Neural cell (in vitro differentiated cells): ENCODE measurements around the gene CPEB1. TPM values are rescaled to one million over a fixed set of nuclear protein-coding genes. Genes with fewer than 3 reads are reported as not detected.

Experiments
- H2AFZ ChIP-seq: fragments of 200-600, 300-800 bp; sonication (generic), shearing (Covaris generic); 2 replicates; pipeline ENCODE4 v1.6.0; 2014; ENCODE audit warnings: low read depth, mild to moderate bottlenecking, antibody characterized with exemption, low read length, moderate library complexity
- H3F3A ChIP-seq: fragments of 200-600 bp; shearing (Covaris generic); 2 replicates; pipeline ENCODE4 v1.6.1; 2016; ENCODE audit warnings: mild to moderate bottlenecking, moderate library complexity, mixed read lengths, antibody characterized with exemption, low read length; ENCODE audit not compliant: insufficient read depth, poor library complexity, severe bottlenecking
- H3K27ac ChIP-seq: fragments of 200-600, 300-800 bp; sonication (generic), shearing (Covaris generic); 2 replicates; pipeline ENCODE4 v1.5.1; 2014; ENCODE audit warnings: mild to moderate bottlenecking, low read length, moderate library complexity
- H3K27me3 ChIP-seq: fragments of 300-800, 200-600 bp; sonication (generic), shearing (Covaris generic); 2 replicates; pipeline ENCODE4 v1.6.0; 2014; ENCODE audit warnings: mild to moderate bottlenecking, low read depth, low read length, moderate library complexity; ENCODE audit not compliant: insufficient read depth
- H3K36me3 ChIP-seq: fragments of 300-800, 200-600 bp; sonication (generic), shearing (Covaris generic); 2 replicates; pipeline ENCODE4 v1.5.1; 2014; ENCODE audit warnings: mild to moderate bottlenecking, antibody characterized with exemption, low read length, moderate library complexity; ENCODE audit not compliant: insufficient read depth
- H3K4me2 ChIP-seq: fragments of 300-800, 200-600 bp; sonication (generic), shearing (Covaris generic); 2 replicates; pipeline ENCODE4 v1.6.0; 2014; ENCODE audit warnings: mild to moderate bottlenecking, low read length
- H3K4me3 ChIP-seq: fragments of 300-800, 200-600 bp; sonication (generic), shearing (Covaris generic); 2 replicates; pipeline ENCODE4 v1.5.1; 2014; ENCODE audit warnings: mild to moderate bottlenecking, low read length, moderate library complexity
- H3K79me2 ChIP-seq: fragments of 200-600 bp; shearing (Covaris generic); replicated peaks from 2 replicates; pipeline ENCODE4 v1.6.0; 2014; ENCODE audit warnings: mild to moderate bottlenecking, low read length, moderate library complexity; ENCODE audit not compliant: insufficient read depth
- H3K9ac ChIP-seq: fragments of 300-800, 200-600 bp; sonication (generic), shearing (Covaris generic); 2 replicates; pipeline ENCODE4 v1.6.1; 2016; ENCODE audit warnings: mild to moderate bottlenecking, low read length, mixed read lengths
- H3K9me2 ChIP-seq: fragments of 200-600 bp; shearing (Covaris generic); 2 replicates; pipeline ENCODE4 v1.6.1; 2016; ENCODE audit warnings: mild to moderate bottlenecking, low read length, mixed read lengths; ENCODE audit not compliant: insufficient read depth
- H3K9me3 ChIP-seq: fragments of 200-600, 300-800 bp; sonication (generic), shearing (Covaris generic); 2 replicates; pipeline ENCODE4 v1.6.1; 2016; ENCODE audit warnings: mild to moderate bottlenecking, mixed run types, low read length, moderate library complexity, mixed read lengths
- H4K20me1 ChIP-seq: fragments of 200-600 bp; shearing (Covaris generic); 2 replicates; pipeline ENCODE4 v1.6.1; 2016; ENCODE audit warnings: mild to moderate bottlenecking, mixed run types; ENCODE audit not compliant: insufficient read depth
- CTCF ChIP-seq: fragments of 450-650 bp; IDR thresholded peaks from 2 replicates; pipeline ENCODE4 v1.5.1; 2014; ENCODE audit warnings: antibody characterized with exemption, mild to moderate bottlenecking, moderate library complexity; ENCODE audit not compliant: poor library complexity, severe bottlenecking
- EP300 ChIP-seq: fragments of 450-650 bp; conservative IDR thresholded peaks from 2 replicates; pipeline ENCODE4 v1.6.1; 2014; ENCODE audit warnings: antibody characterized with exemption, mild to moderate bottlenecking, moderate library complexity; ENCODE audit not compliant: poor library complexity, severe bottlenecking
- EZH2 ChIP-seq: fragments of 200-600, 300-800 bp; shearing (Covaris generic), sonication (generic); IDR thresholded peaks from 2 replicates; pipeline ENCODE4 v1.6.1; 2014; ENCODE audit warnings: antibody characterized with exemption, low read length, borderline replicate concordance, mild to moderate bottlenecking; ENCODE audit not compliant: insufficient read depth, poor library complexity, severe bottlenecking
- MXI1 ChIP-seq: fragments of 450-650 bp; conservative IDR thresholded peaks from 2 replicates; pipeline ENCODE4 v1.6.1; 2014; ENCODE audit warnings: antibody characterized with exemption, mild to moderate bottlenecking; ENCODE audit not compliant: poor library complexity, severe bottlenecking
- POLR2AphosphoS5 ChIP-seq: IDR thresholded peaks from 2 replicates; pipeline ENCODE4 v1.6.1; 2012
- RAD21 ChIP-seq: fragments of 450-650 bp; conservative IDR thresholded peaks from 2 replicates; pipeline ENCODE4 v1.6.1; 2014; ENCODE audit warnings: antibody characterized with exemption, mild to moderate bottlenecking, moderate library complexity
- SMC3 ChIP-seq: fragments of 450-650 bp; conservative IDR thresholded peaks from 2 replicates; pipeline ENCODE4 v1.6.1; 2014; ENCODE audit warnings: antibody characterized with exemption, mild to moderate bottlenecking, moderate library complexity; ENCODE audit not compliant: poor library complexity
- TAF1 ChIP-seq: IDR thresholded peaks from 2 replicates; pipeline ENCODE4 v1.6.1; 2012; ENCODE audit warnings: low read depth
- polyA plus RNA-seq: library from polyadenylated mRNA; depleted of rRNA; stranded (reverse); fragments of >200 nt; gene quantifications from 2 replicates; pipeline ENCODE4 v1.2.3, GENCODE V29; 2014
- TF ChIP-seq, protein P1 (sequence below): IDR thresholded peaks from 2 replicates; pipeline ENCODE4 v1.6.1; 2012; ENCODE audit warnings: borderline replicate concordance

The CPEB1 gene
- polyA plus RNA-seq, 1 donor from 2014 or later = 0.61 TPM

DNA sequence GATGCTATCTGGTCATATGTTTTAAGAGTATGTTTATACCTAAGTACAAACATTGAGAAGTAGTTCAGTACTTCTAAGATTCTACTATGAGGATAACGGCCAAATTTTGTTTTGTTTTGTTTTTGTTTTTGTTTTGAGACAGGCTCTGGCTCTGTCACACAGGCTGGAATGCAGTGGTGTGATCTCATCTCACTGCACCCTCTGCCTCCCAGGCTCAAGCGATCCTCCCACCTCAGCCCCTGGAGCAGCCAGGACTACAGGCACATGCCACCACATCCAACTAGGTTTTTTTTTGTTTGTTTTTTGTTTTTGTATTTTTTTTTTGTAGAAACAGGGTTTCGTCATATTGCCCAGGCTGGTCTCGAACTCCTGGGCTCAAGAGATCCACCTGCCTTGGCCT lies 59.4 kb downstream of the CPEB1 start:
- Histone ChIP-seq H3K9ac (no peak overlapping the region), H3K9me2 (no peaks in the 10 kb centered on the region), H3K36me3 (no peaks in the 10 kb centered on the region), H3K4me2 (no peak overlapping the region), H3K9me3 (no peaks in the 10 kb centered on the region), H3K27me3 (no peaks in the 10 kb centered on the region), H3K79me2 (no peaks in the 10 kb centered on the region), H3F3A (no peaks in the 10 kb centered on the region), H3K27ac (no peak overlapping the region), H3K4me3 (no peak overlapping the region), H2AFZ (no peak overlapping the region), H4K20me1 (no peaks in the 10 kb centered on the region)
- TF ChIP-seq TAF1 (no peak), MXI1 (no peak)
- TF ChIP-seq, protein P1, sequence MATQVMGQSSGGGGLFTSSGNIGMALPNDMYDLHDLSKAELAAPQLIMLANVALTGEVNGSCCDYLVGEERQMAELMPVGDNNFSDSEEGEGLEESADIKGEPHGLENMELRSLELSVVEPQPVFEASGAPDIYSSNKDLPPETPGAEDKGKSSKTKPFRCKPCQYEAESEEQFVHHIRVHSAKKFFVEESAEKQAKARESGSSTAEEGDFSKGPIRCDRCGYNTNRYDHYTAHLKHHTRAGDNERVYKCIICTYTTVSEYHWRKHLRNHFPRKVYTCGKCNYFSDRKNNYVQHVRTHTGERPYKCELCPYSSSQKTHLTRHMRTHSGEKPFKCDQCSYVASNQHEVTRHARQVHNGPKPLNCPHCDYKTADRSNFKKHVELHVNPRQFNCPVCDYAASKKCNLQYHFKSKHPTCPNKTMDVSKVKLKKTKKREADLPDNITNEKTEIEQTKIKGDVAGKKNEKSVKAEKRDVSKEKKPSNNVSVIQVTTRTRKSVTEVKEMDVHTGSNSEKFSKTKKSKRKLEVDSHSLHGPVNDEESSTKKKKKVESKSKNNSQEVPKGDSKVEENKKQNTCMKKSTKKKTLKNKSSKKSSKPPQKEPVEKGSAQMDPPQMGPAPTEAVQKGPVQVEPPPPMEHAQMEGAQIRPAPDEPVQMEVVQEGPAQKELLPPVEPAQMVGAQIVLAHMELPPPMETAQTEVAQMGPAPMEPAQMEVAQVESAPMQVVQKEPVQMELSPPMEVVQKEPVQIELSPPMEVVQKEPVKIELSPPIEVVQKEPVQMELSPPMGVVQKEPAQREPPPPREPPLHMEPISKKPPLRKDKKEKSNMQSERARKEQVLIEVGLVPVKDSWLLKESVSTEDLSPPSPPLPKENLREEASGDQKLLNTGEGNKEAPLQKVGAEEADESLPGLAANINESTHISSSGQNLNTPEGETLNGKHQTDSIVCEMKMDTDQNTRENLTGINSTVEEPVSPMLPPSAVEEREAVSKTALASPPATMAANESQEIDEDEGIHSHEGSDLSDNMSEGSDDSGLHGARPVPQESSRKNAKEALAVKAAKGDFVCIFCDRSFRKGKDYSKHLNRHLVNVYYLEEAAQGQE = no peak

- TF ChIP-seq CTCF (no peak), POLR2AphosphoS5 (no peak), SMC3 (no peak), MXI1 (no peak), EZH2 (no peak), EP300 (no peak), TAF1 (no peak), RAD21 (no peak)
- TF ChIP-seq, protein P1 = no peak
- Histone ChIP-seq H2AFZ (no peak overlapping the region), H3K4me2 (no peak overlapping the region), H3K27ac (no peak overlapping the region), H3K36me3 (no peaks in the 10 kb centered on the region), H3K27me3 (no peaks in the 10 kb centered on the region), H3K79me2 (no peaks in the 10 kb centered on the region), H3F3A (no peaks in the 10 kb centered on the region), H3K9me3 (no peaks in the 10 kb centered on the region), H3K9me2 (no peaks in the 10 kb centered on the region), H3K4me3 (no peak overlapping the region), H4K20me1 (no peaks in the 10 kb centered on the region), H3K9ac (no peak overlapping the region)
Measured at GRCh38 chr15:82585072-82585471, 62.1 kb downstream of the CPEB1 start.
